Purkinje cell (primary cell): ENCODE data around the gene COQ5. TPM values are rescaled to one million over a fixed set of nuclear protein-coding genes. Genes with fewer than 3 reads are reported as not detected.

Experiments
- polyA plus RNA-seq: library from polyadenylated mRNA; unstranded; fragments of >200 nt; fragmentation: Nextera tagmentation; gene quantifications from 2 replicates; pipeline ENCODE4 v1.2.1, GENCODE V29; 2014

COQ5 gene
- polyA plus RNA-seq, result 18.9 and 21.7 TPM in 2 replicates

GRCh38 chr12:120528861-120529525 is at the start of gene COQ5:
Gene COQ5, minus strand, starts transcription at chr12:120529158. Its CDS starts 17 bp downstream, at chr12:120529141.

GRCh38 chr12:120534203-120534702 is 5.3 kb upstream of the COQ5 start, which contains the start of gene RNF10:
Gene RNF10, plus strand, starts transcription at chr12:120534356. Its CDS starts 456 bp downstream, at chr12:120534812.

GRCh38 chr12:120495731-120496412 is 33.1 kb downstream of the COQ5 start, which contains the start of gene DYNLL1:
Gene DYNLL1, plus strand, starts transcription at chr12:120496113. Its CDS starts 309 bp downstream, at chr12:120496422.

GRCh38 chr12:120469450-120470149 is 59.4 kb downstream of the COQ5 start, which contains the start of gene SRSF9:
Gene SRSF9, minus strand, starts transcription at chr12:120469748. Its CDS starts 139 bp downstream, at chr12:120469609.

Other genes starting within 250 kb of the COQ5 start
- not detected in 2 replicates for gene RNU4-2, start 237.3 kb downstream of the COQ5 start, polyA plus RNA-seq
- not detected in 2 replicates for gene RNU4-1, start 235.9 kb downstream of the COQ5 start, polyA plus RNA-seq
- 6.4 and 12.6 TPM in 2 replicates for gene SIRT4, start 226.8 kb downstream of the COQ5 start, polyA plus RNA-seq
- not detected in 2 replicates for gene PLA2G1B, start 201.4 kb downstream of the COQ5 start, polyA plus RNA-seq
- gene MSI1, start 160.0 kb downstream of the COQ5 start, polyA plus RNA-seq, result 0.73 and 1.0 TPM in 2 replicates
- gene COX6A1, start 91.0 kb downstream of the COQ5 start, polyA plus RNA-seq, result 1,271 and 1,904 TPM in 2 replicates
- gene TRIAP1, start 82.8 kb downstream of the COQ5 start, polyA plus RNA-seq, result 71.4 and 75.6 TPM in 2 replicates
- gene GATC, start 82.7 kb downstream of the COQ5 start, polyA plus RNA-seq, result 4.8 and 8.5 TPM in 2 replicates
- 49.0 and 57.2 TPM in 2 replicates for gene SRSF9, start 59.4 kb downstream of the COQ5 start, polyA plus RNA-seq
- gene DYNLL1, start 33.0 kb downstream of the COQ5 start, polyA plus RNA-seq, result 1,021 and 1,881 TPM in 2 replicates
- gene RNF10, start 5.2 kb upstream of the COQ5 start, polyA plus RNA-seq, result 94.8 and 105 TPM in 2 replicates
- 146 and 150 TPM in 2 replicates for gene POP5, start 52.2 kb upstream of the COQ5 start, polyA plus RNA-seq
- gene CABP1, start 111.5 kb upstream of the COQ5 start, polyA plus RNA-seq, result 6.3 and 13.1 TPM in 2 replicates
- gene MLEC, start 158.0 kb upstream of the COQ5 start, polyA plus RNA-seq, result 68.9 and 84.1 TPM in 2 replicates
- gene UNC119B, start 181.3 kb upstream of the COQ5 start, polyA plus RNA-seq, result 2.0 and 2.4 TPM in 2 replicates
- 0.40 and 0.99 TPM in 2 replicates for gene ACADS, start 196.7 kb upstream of the COQ5 start, polyA plus RNA-seq